Spinal cord (tissue), 10 donors: Measurements from ENCODE around the gene SYNE1. TPM values are rescaled to one million over a fixed set of nuclear protein-coding genes. Genes with fewer than 3 reads are reported as not detected.

Source experiments
- DNase-seq, 6 donors: peaks; one replicate each; pipeline versions ENCODE4 v3.0.0 to v3.0.0-alpha.2; 2013 to 2015; ENCODE audit warnings: low spot score in 6 of 6, low read depth in 4 of 6
- H3K27ac ChIP-seq: one replicate; pipeline ENCODE4 v1.5.1; 2013; ENCODE audit warnings: low read depth, low read length, control low read depth
- H3K27me3 ChIP-seq: one replicate; pipeline ENCODE4 v1.6.1; 2013; ENCODE audit warnings: low read length; ENCODE audit not compliant: control insufficient read depth, insufficient read depth
- H3K36me3 ChIP-seq: one replicate; pipeline ENCODE4 v1.6.1; 2013; ENCODE audit warnings: low read length; ENCODE audit not compliant: control insufficient read depth, insufficient read depth
- H3K4me1 ChIP-seq: one replicate; pipeline ENCODE4 v1.6.1; 2013; ENCODE audit warnings: low read length; ENCODE audit not compliant: control insufficient read depth, insufficient read depth
- H3K4me3 ChIP-seq: one replicate; pipeline ENCODE4 v1.5.1; 2013; ENCODE audit warnings: low read depth, low read length, control low read depth
- H3K9me3 ChIP-seq: one replicate; pipeline ENCODE4 v1.6.1; 2013; ENCODE audit warnings: low read length; ENCODE audit not compliant: control insufficient read depth, insufficient read depth
- WGBS: methylation state at CpG from one replicate; pipeline ENCODE4 v1.1.5; 2013; ENCODE audit warnings: missing lambda C conversion rate; ENCODE audit not compliant: insufficient coverage; 5-methylcytosine and 5-hydroxymethylcytosine counted together
- polyA plus RNA-seq, 2 donors: library from polyadenylated mRNA; unstranded; fragments of 120-200 nt; gene quantifications; one replicate each; pipeline ENCODE4 v1.2.1, GENCODE V29; 2013; ENCODE audit not compliant: insufficient read length in 2 of 2
- total RNA-seq, 2 donors: library from RNA; depleted of rRNA in 1 of 2; stranded (reverse); fragments of 120-200 nt in 1 of 2; fragments of >200 nt in 1 of 2; gene quantifications; one replicate each; pipeline versions ENCODE4 v1.2.3 to v1.2.4, GENCODE V29; 2013 to 2014
- donor health status: healthy.

SYNE1 gene
- total and polyA plus RNA-seq, 4 donors: 71.5 to 201 (median 105) TPM

GRCh38 chr6:152380993-152381898, 255.9 kb downstream of the SYNE1 start:
- Histone ChIP-seq H3K27ac (peak overlapping the region; percentile 96), H3K4me1 (peaks cover 4% of the 10 kb centered on the region), H3K9me3 (no peaks in the 10 kb centered on the region), H3K4me3 (peak overlapping the region; percentile 64), H3K36me3 (peaks cover under 1% of the 10 kb centered on the region), H3K27me3 (no peaks in the 10 kb centered on the region)
- DNase-seq: peak; percentile 50 to 92 (median 72)
- WGBS: 10% methylated on average over 9 of the region's 17 CpGs

DNA sequence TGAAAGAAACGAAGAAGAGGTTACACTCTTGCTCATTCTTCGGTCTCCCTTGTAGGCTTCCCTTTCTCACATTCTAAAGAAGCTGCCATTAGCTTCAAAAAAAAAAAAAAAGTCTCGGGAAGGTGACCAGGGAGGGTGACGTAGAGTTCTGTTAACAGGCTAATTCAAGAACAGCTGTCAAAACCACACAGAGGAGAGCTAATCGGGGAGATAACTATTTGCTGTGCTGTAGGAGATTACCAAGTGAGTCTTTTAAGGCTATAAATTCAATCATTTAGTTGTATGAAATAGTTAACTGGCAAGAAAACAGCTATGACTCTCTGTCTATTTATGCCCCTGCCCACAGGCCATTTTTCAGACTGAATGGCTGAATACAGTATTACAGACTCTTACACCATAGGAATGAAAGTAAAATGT, 256.8 kb downstream of the SYNE1 start:
- no peaks in the 10 kb centered on the region for H3K27me3 ChIP-seq
- H3K9me3 ChIP-seq: no peaks in the 10 kb centered on the region
- peak overlapping the region; percentile 64 for H3K4me3 ChIP-seq
- peak overlapping the region; percentile 96 for H3K27ac ChIP-seq
- WGBS: 0% methylated on average over 2 of the region's 5 CpGs
- H3K36me3 ChIP-seq: peaks cover 3% of the 10 kb centered on the region
- H3K4me1 ChIP-seq: peaks cover 4% of the 10 kb centered on the region
- peak in 5 of 6 donors; percentile 39 to 87 (median 63) for DNase-seq

- no peak for DNase-seq
- peaks cover 5% of the 10 kb centered on the region for H3K36me3 ChIP-seq
- H3K27ac ChIP-seq: peak overlapping the region; percentile 96
- H3K4me1 ChIP-seq: peaks cover 4% of the 10 kb centered on the region
- no peaks in the 10 kb centered on the region for H3K27me3 ChIP-seq
- no peaks in the 10 kb centered on the region for H3K9me3 ChIP-seq
- H3K4me3 ChIP-seq: peak overlapping the region; percentile 64
These were observed 257.7 kb downstream of the SYNE1 start for GRCh38 chr6:152379423-152379822.

DNA sequence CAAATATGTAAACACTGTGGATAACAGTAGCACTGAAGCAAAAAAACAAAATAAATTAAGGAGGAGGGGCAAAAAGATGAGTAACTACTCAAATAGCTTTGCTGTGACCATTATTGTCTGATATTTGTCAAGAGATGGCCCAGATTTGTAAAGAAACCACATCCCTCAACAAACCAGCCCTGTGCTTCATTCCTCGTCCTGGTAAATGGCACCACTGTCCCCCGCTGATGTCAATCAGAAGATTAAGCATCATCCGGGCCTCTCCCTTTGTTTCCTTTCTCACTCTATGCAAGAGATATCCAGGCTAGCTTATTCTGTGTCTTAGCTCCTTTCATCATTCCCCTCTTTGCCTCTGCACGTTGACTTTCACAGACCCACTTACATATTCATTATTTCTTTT, 259.0 kb downstream of the SYNE1 start:
- H3K36me3 ChIP-seq: peaks cover 8% of the 10 kb centered on the region
- no peaks in the 10 kb centered on the region for H3K27me3 ChIP-seq
- no peak overlapping the region for H3K4me3 ChIP-seq
- 37% methylated on average over 4 of the region's 4 CpGs for WGBS
- H3K27ac ChIP-seq: peak overlapping the region; percentile 40
- no peaks in the 10 kb centered on the region for H3K9me3 ChIP-seq
- H3K4me1 ChIP-seq: peaks cover 4% of the 10 kb centered on the region
- peak in 2 of 6 donors; percentile 57 to 59 for DNase-seq

DNA sequence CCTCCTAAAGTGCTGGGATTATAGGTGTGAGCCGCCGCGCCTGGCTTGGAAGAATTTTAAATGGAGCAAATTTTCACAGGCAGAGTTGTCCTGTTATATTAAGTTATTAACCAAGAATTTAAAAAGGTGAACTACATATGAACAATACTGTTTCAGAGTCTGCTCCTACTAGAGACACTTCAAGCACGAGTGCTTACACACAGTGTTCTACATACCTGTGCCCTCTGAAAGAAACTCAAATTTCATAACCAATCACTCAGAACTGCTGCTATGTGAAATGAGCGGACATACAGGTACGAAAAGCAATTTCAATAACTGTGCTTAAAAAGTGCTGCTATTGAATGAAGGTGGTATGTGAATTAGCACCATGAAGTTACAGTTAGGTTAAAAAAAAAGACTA, 262.0 kb downstream of the SYNE1 start:
- no peaks in the 10 kb centered on the region for H3K27me3 ChIP-seq
- WGBS: no CpG with 5 or more reads among the region's 6 CpGs
- H3K4me3 ChIP-seq: no peak overlapping the region
- no peak for DNase-seq
- no peaks in the 10 kb centered on the region for H3K9me3 ChIP-seq
- H3K27ac ChIP-seq: no peak overlapping the region
- H3K36me3 ChIP-seq: peaks cover 10% of the 10 kb centered on the region
- H3K4me1 ChIP-seq: no peaks in the 10 kb centered on the region

GRCh38 chr6:152372945-152373344, 264.2 kb downstream of the SYNE1 start:
- H3K4me3 ChIP-seq: no peak overlapping the region
- no peak for DNase-seq
- H3K27ac ChIP-seq: no peak overlapping the region
- peaks cover 10% of the 10 kb centered on the region for H3K36me3 ChIP-seq
- peaks cover 7% of the 10 kb centered on the region for H3K4me1 ChIP-seq
- H3K9me3 ChIP-seq: no peaks in the 10 kb centered on the region
- WGBS: no CpG with 5 or more reads among the region's 2 CpGs
- no peaks in the 10 kb centered on the region for H3K27me3 ChIP-seq

DNA sequence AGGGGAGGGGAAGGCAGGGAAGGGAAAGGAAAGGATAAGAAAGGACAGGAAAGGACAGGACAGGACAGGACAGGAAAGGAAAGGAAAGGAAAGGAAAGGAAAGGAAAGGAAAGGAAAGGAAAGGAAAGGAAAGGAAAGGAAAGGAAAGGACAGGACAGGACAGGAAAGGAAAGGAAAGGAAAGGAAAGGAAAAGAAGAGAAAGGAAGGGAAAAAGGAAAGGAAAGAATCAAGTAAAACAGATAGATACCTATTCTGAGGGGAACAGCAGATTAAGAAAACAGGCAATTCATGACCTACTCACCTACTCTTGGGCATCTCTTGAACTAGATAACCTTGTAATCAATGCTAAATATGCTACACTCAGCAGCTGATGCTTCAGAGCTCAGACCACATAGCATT, 265.4 kb downstream of the SYNE1 start:
- no peaks in the 10 kb centered on the region for H3K27me3 ChIP-seq
- no peak overlapping the region for H3K4me3 ChIP-seq
- H3K9me3 ChIP-seq: no peaks in the 10 kb centered on the region
- H3K4me1 ChIP-seq: peaks cover 7% of the 10 kb centered on the region
- DNase-seq: no peak
- no peak overlapping the region for H3K27ac ChIP-seq
- H3K36me3 ChIP-seq: peaks cover 10% of the 10 kb centered on the region

DNA sequence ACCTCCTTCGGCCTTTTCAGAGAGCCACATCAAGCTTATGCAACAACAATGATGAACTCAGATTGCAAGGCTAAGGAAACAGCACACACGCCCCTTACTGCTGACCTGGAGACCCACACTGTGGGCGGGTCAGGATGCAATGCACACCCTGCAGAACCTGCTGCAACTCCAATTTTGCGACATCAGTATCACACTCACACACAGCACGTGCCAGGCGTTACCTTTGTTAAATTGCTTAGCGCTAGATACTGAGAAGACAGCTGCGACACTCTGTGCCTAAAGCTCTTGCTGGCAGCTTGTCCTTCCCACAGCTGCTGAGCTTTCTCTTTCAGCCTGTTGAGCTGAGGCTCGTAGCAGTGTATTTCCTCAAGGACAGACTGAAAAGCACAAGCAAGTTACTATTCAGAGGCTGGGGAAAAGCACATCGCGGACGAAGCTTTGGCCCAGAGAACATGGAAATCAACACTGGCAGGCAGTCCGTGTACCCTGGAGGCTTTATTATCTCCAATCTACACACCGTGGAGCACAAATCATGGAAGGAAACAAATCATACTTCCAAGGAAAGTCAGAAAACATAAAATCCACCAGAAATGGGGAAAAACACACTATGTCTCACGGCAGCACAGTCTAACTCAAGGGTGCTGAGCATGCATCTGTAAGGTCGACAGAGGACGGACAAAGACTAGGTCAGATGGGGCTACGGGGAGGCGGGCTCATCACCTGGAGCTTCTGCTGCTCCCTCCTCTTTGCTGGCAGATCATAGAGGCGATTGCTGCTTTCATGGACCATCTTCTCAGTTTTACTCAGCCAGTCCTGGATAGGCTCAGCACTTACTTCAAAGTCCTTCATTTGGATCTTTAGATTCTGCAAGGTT, 268.2 kb downstream of the SYNE1 start:
- DNase-seq: peak in 5 of 6 donors; percentile 42 to 82 (median 47)
- Histone ChIP-seq H3K4me3 (no peak overlapping the region), H3K27me3 (no peaks in the 10 kb centered on the region), H3K9me3 (no peaks in the 10 kb centered on the region), H3K27ac (peak overlapping the region; percentile 53), H3K4me1 (peaks cover 7% of the 10 kb centered on the region), H3K36me3 (peaks cover 9% of the 10 kb centered on the region)
- 50% methylated on average over 18 of the region's 20 CpGs for WGBS

DNA sequence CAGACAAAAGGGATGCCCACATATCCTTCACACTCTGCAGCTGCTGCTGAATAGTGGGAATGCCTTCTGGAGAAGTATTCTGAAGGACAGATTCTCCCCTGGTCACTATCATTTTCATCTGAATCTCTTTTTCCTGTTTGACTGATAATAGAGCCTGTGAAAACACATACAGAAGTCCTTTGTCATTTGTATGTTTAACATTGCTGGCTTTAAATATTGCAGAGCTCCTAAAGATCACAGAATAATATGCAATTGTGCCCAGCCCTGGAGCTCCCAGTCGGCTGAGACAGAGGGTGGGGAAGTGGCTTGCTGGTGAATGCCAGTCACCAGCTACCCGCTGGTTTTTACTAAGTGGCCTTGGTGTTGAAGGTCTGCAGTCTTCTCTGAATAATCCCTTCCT, 272.3 kb downstream of the SYNE1 start:
- no peak overlapping the region for H3K27ac ChIP-seq
- H3K4me3 ChIP-seq: no peak overlapping the region
- H3K36me3 ChIP-seq: peaks cover 6% of the 10 kb centered on the region
- peaks cover 7% of the 10 kb centered on the region for H3K4me1 ChIP-seq
- WGBS: no CpG with 5 or more reads among the region's 2 CpGs
- no peaks in the 10 kb centered on the region for H3K27me3 ChIP-seq
- peak in 1 of 6 donors; percentile 20 for DNase-seq
- no peaks in the 10 kb centered on the region for H3K9me3 ChIP-seq
